ENCODE measurements around the gene CALCB. TPM values are rescaled to one million over a fixed set of nuclear protein-coding genes. Genes with fewer than 3 reads are reported as not detected.

Gene CALCB
- total and polyA plus RNA-seq, 7 donors = 0.10 to 29.1 (median 0.79) TPM; not detected in 3

DNA sequence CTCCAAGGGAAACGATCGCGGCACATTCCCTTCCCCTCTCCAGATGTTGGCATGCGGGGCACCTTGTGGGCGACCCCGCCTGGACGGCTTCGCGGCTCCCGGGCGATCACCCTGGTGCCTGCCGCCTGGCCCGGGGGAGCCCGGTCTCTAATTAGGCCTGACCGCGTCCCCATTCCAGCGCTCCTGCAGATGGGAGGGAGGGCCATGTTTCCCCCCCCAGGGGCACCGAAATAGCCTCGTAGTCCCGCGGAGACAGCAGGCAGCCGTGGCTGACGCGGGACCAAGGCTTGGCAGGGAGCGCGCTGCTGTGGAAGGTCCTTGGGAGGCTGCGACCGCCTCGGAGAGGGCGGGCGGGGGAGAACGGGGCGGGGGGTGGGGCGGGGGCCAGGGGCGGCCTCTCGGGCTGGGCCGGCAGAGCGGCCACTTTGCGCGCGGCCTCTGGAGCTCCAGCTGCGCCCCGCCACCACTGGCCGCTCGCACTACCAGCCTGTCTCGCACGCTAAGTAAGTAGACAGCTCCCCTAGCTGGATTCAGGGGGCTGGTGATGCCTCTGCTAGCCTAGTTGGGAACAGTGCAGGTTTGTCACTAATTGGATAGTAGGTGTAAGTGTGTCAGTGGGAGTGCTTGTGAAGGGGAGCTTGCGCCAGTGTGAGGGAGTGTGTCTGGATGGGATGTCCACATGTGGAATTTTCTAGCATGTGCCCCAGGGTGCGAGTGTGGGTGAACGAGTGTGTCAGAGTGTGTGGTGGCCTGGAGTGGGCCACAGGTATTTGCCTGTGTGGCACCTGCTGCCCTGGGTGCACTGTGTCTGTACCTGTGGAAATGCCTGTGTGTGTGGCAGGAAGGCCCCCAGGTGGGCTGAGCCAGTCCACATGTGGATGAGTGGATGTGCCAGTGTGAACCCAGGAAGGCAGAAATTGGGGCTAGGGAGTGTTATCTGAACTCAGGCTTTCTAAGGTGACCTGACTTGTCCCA is 41.4 kb downstream of the CALCB start, which contains the start of gene INSC:
Gene INSC (plus strand): TSS at position 423 of the 975 bp plus-strand sequence. CDS start 34,252 bp downstream, outside the sequence.
- TF ChIP-seq, protein P1, sequence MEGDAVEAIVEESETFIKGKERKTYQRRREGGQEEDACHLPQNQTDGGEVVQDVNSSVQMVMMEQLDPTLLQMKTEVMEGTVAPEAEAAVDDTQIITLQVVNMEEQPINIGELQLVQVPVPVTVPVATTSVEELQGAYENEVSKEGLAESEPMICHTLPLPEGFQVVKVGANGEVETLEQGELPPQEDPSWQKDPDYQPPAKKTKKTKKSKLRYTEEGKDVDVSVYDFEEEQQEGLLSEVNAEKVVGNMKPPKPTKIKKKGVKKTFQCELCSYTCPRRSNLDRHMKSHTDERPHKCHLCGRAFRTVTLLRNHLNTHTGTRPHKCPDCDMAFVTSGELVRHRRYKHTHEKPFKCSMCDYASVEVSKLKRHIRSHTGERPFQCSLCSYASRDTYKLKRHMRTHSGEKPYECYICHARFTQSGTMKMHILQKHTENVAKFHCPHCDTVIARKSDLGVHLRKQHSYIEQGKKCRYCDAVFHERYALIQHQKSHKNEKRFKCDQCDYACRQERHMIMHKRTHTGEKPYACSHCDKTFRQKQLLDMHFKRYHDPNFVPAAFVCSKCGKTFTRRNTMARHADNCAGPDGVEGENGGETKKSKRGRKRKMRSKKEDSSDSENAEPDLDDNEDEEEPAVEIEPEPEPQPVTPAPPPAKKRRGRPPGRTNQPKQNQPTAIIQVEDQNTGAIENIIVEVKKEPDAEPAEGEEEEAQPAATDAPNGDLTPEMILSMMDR (IDR thresholded peaks at IDR 0.05) = no peak
- Histone ChIP-seq H3K27ac (no peak within 1 kb of the TSS), H3K27me3 (ENCODE audit: insufficient read depth in 3 of 3, low read length in 2 of 3) (peaks cover 0 to 30% (median 6%) of the 10 kb centered on the region in 3 donors), H3K9me3 (no peaks in the 10 kb centered on the region), H3K36me3 (ENCODE audit: insufficient read depth in 1 of 2, low read depth in 1 of 2) (no peaks in the 10 kb centered on the region), H3K4me1 (peaks cover 5% of the 10 kb centered on the region), H3K4me3 (peak within 1 kb of the TSS; percentile 42)
- intact Hi-C loops (cut with DNase I) = no loop called here
- ATAC-seq = peak in 1 of 4 donors; percentile 19
- DNase-seq = no peak
- 5 to 8% (median 5%) methylated on average over 42 to 50 of the region's 50 CpGs for WGBS, 3 donors

DNA sequence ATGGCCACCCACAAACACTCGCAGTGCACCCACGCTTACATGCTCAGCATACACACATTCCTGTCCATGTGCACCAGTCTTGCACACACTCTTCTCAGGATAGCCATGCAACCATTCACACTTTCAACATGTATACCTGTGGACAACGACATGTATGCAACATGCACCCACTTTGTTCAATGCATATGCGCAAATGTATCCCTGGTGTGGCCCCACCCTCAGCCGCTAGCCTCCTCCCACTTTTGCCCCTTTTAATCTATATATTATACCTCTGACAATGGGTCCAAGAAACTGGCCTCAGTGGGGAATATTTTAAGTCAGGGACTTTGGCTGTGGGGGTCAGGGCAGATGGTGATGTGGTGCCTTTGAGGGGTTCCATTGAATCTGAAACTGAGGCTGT is 42.3 kb downstream of the CALCB start:
- Histone ChIP-seq H3K4me3 (no peak overlapping the region), H3K9me3 (no peaks in the 10 kb centered on the region), H3K27ac (no peak overlapping the region), H3K36me3 (ENCODE audit: insufficient read depth in 1 of 2, low read depth in 1 of 2) (no peaks in the 10 kb centered on the region), H3K4me1 (peaks cover 5% of the 10 kb centered on the region), H3K27me3 (ENCODE audit: insufficient read depth in 3 of 3, low read length in 2 of 3) (peaks cover 0 to 34% (median 6%) of the 10 kb centered on the region in 3 donors)
- 92 to 95% (median 93%) methylated on average over 5 of the region's 5 CpGs for WGBS, 3 donors
- intact Hi-C loops (cut with DNase I) = no loop called here
- ATAC-seq (no peak), DNase-seq (no peak)
- TF ChIP-seq, protein P1 (IDR thresholded peaks at IDR 0.05) = no peak

DNA sequence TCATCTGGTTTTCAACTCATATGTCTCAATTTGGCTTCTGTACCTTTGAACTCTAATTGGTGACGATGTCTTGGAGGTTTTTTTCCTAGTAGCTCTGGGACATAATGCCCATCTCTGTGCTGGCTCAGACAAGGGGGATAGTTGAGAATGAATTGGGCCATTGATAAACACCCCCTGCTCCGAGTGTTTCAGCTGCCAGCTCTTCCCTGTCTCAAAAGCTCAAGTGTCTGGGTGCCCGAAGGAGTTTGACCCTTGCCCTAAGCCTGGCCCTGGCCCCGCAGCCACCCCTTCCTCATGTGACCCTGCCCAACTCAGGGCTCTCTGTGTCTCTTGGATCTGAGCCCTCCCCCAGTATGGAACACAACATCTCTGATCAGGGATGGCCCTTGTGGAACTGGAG is 44.4 kb downstream of the CALCB start:
- no peaks in the 10 kb centered on the region for H3K36me3 ChIP-seq (ENCODE audit: insufficient read depth in 1 of 2, low read depth in 1 of 2)
- no peak for DNase-seq
- H3K9me3 ChIP-seq = no peaks in the 10 kb centered on the region
- H3K27ac ChIP-seq = no peak overlapping the region
- ATAC-seq = no peak
- TF ChIP-seq, protein P1 (IDR thresholded peaks at IDR 0.05) = no peak
- intact Hi-C loops (cut with DNase I) = no loop called here
- peaks cover 5% of the 10 kb centered on the region for H3K4me1 ChIP-seq
- no peak overlapping the region for H3K4me3 ChIP-seq
- peaks cover 0 to 37% (median 6%) of the 10 kb centered on the region in 3 donors for H3K27me3 ChIP-seq (ENCODE audit: insufficient read depth in 3 of 3, low read length in 2 of 3)
- WGBS, 3 donors = 64 to 66% (median 64%) methylated on average over 4 of the region's 4 CpGs

DNA sequence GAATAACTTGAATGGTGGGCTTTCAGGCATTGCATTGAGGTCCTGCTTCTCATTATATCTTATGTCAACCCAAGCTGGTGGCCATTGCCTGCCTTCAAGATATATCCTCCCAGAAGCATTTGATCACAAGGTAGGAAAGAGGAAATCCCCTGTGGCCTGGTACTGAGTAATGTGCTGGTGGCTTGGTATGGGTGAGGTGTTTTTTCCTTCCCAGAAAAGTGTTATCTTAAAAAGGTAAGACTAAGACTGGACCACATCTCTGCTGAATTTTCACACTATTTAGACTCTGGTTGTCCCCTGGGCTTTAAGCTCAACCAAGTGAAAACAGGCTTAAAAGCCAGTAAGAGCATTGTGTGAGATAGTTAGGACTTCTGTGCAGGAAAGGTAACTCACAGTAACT is 45.0 kb downstream of the CALCB start:
- H3K9me3 ChIP-seq = no peaks in the 10 kb centered on the region
- H3K4me3 ChIP-seq = no peak overlapping the region
- peaks cover 5% of the 10 kb centered on the region for H3K4me1 ChIP-seq
- no peak for ATAC-seq
- peaks cover 0 to 43% (median 6%) of the 10 kb centered on the region in 3 donors for H3K27me3 ChIP-seq (ENCODE audit: insufficient read depth in 3 of 3, low read length in 2 of 3)
- TF ChIP-seq, protein P1 (IDR thresholded peaks at IDR 0.05) = no peak
- no peaks in the 10 kb centered on the region for H3K36me3 ChIP-seq (ENCODE audit: insufficient read depth in 1 of 2, low read depth in 1 of 2)
- intact Hi-C loops (cut with DNase I) = no loop called here
- H3K27ac ChIP-seq = no peak overlapping the region
- no peak for DNase-seq

All from psoas muscle (tissue), 8 donors.